Esophagus squamous epithelium (tissue), 5 donors: ENCODE results near the gene HINT1. TPM values are rescaled to one million over a fixed set of nuclear protein-coding genes. Genes with fewer than 3 reads are reported as not detected.

ENCODE experiments used
- DNase-seq: peaks from one replicate; lab custom pipeline; 2025; lab: John Stamatoyannopoulos, UW
- H3K27ac ChIP-seq, 4 donors: fragments of 200-600 bp; sonication (generic); one replicate each; pipeline ENCODE4 v1.5.1; 2016 to 2019; ENCODE audit warnings: mild to moderate bottlenecking in 1 of 4
- H3K27me3 ChIP-seq, 4 donors: fragments of 200-600 bp; sonication (generic); 1 replicate in 3 of 4; 2 replicates in 1 of 4; pipeline versions ENCODE4 v1.5.1 to v1.6.0; 2017 to 2021; ENCODE audit warnings: antibody characterized with exemption in 1 of 4
- H3K36me3 ChIP-seq, 3 donors: fragments of 200-600 bp; sonication (generic); one replicate each; pipeline ENCODE4 v1.5.1; 2016 to 2019
- H3K4me1 ChIP-seq, 3 donors: fragments of 200-600 bp; sonication (generic); one replicate each; pipeline ENCODE4 v1.5.1; 2017 to 2019
- H3K4me3 ChIP-seq, 4 donors: fragments of 200-600 bp; sonication (generic); 1 replicate in 3 of 4; 2 replicates in 1 of 4; pipeline ENCODE4 v1.5.1; 2016 to 2019; ENCODE audit warnings: mild to moderate bottlenecking in 2 of 4, moderate library complexity in 1 of 4
- H3K9me3 ChIP-seq, 3 donors: fragments of 200-600 bp; sonication (generic); one replicate each; pipeline ENCODE4 v1.5.1; 2016 to 2019
- CTCF ChIP-seq, 6 experiments: fragments of 450-650 bp in 4 of 6; fragments of 200-600 bp in 2 of 6; sonication (generic) in 2 of 6; IDR thresholded peaks; one replicate each; pipeline ENCODE4 v1.5.1; 2016 to 2019; ENCODE audit warnings: antibody characterized with exemption in 6 of 6, mild to moderate bottlenecking in 4 of 6, moderate library complexity in 4 of 6
- POLR2A ChIP-seq, 4 donors: fragments of 450-650 bp; IDR thresholded peaks; one replicate each; pipeline ENCODE4 v1.6.1; 2017; ENCODE audit warnings: antibody characterized with exemption in 4 of 4, mild to moderate bottlenecking in 4 of 4, moderate library complexity in 3 of 4
- WGBS, 2 donors: methylation state at CpG; one replicate each; pipeline ENCODE4 v1.1.5; 2018; 5-methylcytosine and 5-hydroxymethylcytosine counted together
- intact Hi-C: fragments of 100-400 bp; cut with DNase I; formaldehyde crosslinking; loops from one replicate; pipeline ENCODE4 v1.15.0; 2022
- total RNA-seq, 4 donors: library from RNA; depleted of rRNA; stranded (reverse); fragments of >200 nt; gene quantifications; one replicate each; pipeline ENCODE4 v1.1.0, GENCODE V29; 2016
- donor health status: DM: yes; HTN: yes; CAD: no.

HINT1 gene
- total RNA-seq, 4 donors from 2014 or later = 65.0 to 241 (median 207) TPM

- Histone ChIP-seq H3K27ac (peak overlapping the region; percentile 68 to 91 (median 88)), H3K36me3 (no peaks in the 10 kb centered on the region), H3K27me3 (no peaks in the 10 kb centered on the region), H3K4me1 (peaks cover 4 to 19% (median 12%) of the 10 kb centered on the region in 3 donors), H3K4me3 (peak overlapping the region; percentile 37 to 80 (median 65)), H3K9me3 (no peaks in the 10 kb centered on the region)
- no peak for DNase-seq
- intact Hi-C loops = no loop called here
- WGBS, 2 donors = 0 to 3% methylated on average over 10 to 11 of the region's 11 CpGs
- TF ChIP-seq POLR2A (IDR thresholded peaks at IDR 0.05) (no peak), CTCF (IDR thresholded peaks at IDR 0.05) (no peak)
Measured at GRCh38 chr5:131171276-131171810, 6.3 kb upstream of the HINT1 start.

DNA sequence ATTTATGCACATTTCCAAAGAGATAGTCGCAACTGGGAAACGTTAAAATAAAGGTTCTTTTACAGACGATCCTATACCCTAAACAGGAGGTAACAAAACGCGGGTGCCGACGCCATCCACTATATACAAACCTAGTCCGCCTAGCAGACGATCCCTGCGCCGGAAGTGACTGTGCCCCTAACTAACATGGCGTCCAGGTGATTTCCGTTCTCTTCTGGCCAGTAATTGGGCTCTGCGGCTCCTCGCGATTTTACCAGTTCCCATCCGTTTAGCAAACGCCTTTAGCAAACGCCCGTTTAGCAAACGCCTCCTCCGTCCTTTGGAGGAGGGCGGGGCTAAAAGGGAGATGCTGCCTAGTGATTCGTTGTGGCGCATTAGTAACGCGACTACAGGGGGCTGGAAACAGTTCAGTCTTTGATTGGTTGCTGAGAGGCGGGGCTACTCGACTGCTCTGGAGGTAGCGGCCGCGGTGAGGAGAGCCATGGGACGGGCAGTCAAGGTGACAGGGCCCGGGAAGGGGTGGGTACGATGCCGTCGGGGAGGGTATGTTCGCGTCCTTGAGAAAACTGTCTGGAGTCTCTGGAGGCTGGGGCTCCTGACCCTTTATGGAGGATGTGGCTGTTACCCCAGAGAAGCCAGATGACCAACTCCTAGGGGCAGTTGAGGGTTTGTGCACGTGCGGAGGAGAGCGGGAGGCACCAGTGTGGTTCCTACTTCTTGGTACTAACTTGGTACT lies 5.7 kb upstream of the HINT1 start, which contains the start of gene LYRM7:
LYRM7 (plus strand) TSS at position 405 of the 736 bp plus-strand sequence; CDS start at position 482, 77 bp downstream.
- Histone ChIP-seq H3K36me3 (no peaks in the 10 kb centered on the region), H3K9me3 (no peaks in the 10 kb centered on the region), H3K27me3 (no peaks in the 10 kb centered on the region), H3K4me1 (peaks cover 4 to 23% (median 15%) of the 10 kb centered on the region in 3 donors), H3K4me3 (peak within 1 kb of the TSS; percentile 37 to 80 (median 65)), H3K27ac (peak within 1 kb of the TSS; percentile 68 to 91 (median 88))
- peak; percentile 91 for DNase-seq
- 0 to 1% methylated on average over 23 to 40 of the region's 42 CpGs for WGBS, 2 donors
- TF ChIP-seq CTCF (IDR thresholded peaks at IDR 0.05) (peak in 1 of 6 experiments; percentile 21), POLR2A (IDR thresholded peaks at IDR 0.05) (peak in 3 of 4 donors; percentile 51 to 76 (median 68))
- intact Hi-C loops = no loop called here

DNA sequence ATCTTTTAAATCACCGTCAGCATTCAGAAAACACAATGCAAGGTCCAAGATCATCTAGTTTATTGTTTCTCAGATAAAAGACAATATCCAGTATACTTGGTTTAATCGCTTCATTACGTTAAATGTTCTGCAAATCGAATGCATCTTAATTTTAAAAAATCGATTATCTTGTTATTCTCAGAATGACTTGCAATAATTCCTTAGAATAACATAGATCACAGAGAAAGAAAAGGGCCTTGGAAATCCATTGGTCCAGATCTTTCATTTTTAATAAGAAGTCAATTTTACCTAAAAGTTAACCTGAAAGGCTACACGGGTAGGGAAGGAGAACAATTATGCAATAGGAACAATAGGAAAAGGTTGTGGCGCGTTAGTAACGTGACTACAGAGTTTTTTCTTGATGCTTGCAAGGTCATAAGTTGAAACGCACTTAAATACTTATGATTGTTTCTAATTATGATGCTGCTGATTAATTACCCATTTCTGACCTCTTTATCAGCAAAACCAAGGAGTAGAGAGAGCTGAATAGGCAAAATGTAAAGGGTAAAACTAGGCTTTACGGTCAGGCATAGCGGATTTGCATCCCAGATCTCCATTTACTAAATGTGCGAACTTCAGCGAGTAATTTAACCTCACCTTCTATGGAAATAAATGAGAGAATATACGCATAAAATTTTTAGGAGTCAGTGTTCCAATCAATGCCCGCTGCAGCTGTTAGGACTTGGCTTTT lies 4.9 kb upstream of the HINT1 start:
- 31 to 34% methylated on average over 16 of the region's 16 CpGs for WGBS, 2 donors
- Histone ChIP-seq H3K4me3 (peak overlapping the region; percentile 37 to 80 (median 65)), H3K4me1 (peaks cover 4 to 28% (median 19%) of the 10 kb centered on the region in 3 donors), H3K27ac (peak overlapping the region; percentile 68 to 91 (median 88)), H3K27me3 (no peaks in the 10 kb centered on the region), H3K9me3 (no peaks in the 10 kb centered on the region), H3K36me3 (no peaks in the 10 kb centered on the region)
- DNase-seq = no peak
- intact Hi-C loops = loop anchor here (10.0 kb wide), 2 partner anchors 85 to 235 kb away; no protein-coding TSS in a partner anchor
- TF ChIP-seq POLR2A (IDR thresholded peaks at IDR 0.05) = no peak
- TF ChIP-seq CTCF (IDR thresholded peaks at IDR 0.05) = no peak

DNA sequence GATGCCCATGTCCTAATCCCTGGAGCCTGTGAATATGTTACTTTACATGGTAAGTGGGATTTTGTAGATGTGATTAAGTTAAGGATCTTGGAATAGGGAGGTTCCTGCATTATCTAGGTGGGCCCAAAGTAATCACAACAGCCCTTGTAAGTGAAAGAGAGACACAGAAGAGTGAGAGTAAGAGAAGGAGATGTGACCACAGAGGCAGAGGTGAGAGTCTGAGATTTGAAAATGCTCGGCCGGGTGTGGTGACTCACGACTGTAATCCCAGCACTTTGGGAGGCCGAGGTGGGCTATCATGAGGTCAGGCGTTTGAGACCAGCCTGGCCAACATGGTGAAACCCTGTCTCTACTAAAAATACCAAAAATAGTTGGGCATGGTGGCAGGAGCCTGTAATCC lies 2.6 kb upstream of the HINT1 start:
- no peak for DNase-seq
- H3K4me3 ChIP-seq = no peak overlapping the region
- H3K36me3 ChIP-seq = peaks cover 0 to 6% (median 0%) of the 10 kb centered on the region in 3 donors
- H3K4me1 ChIP-seq = peaks cover 10 to 43% (median 23%) of the 10 kb centered on the region in 3 donors
- WGBS, 2 donors = 82 to 93% methylated on average over 5 of the region's 5 CpGs
- H3K27ac ChIP-seq = no peak overlapping the region
- intact Hi-C loops = loop anchor here (10.0 kb wide), 2 partner anchors 87 to 237 kb away; no protein-coding TSS in a partner anchor
- TF ChIP-seq CTCF (IDR thresholded peaks at IDR 0.05) (no peak), POLR2A (IDR thresholded peaks at IDR 0.05) (no peak)
- H3K27me3 ChIP-seq = no peaks in the 10 kb centered on the region
- H3K9me3 ChIP-seq = no peaks in the 10 kb centered on the region
